ENCODE measurements around the gene GALR3.

GALR3 gene

GRCh38 chr22:37803639-37804351, 19.4 kb upstream of the GALR3 start:
- DNase-seq (ENCODE audit: low read depth in 2 of 2) = no peak

- DNase-seq (ENCODE audit: low read depth in 2 of 2) = no peak
Measured at GRCh38 chr22:37804352-37804880, 18.8 kb upstream of the GALR3 start.

- peak; percentile 48 to 62 for DNase-seq (ENCODE audit: low read depth in 2 of 2)
Measured at GRCh38 chr22:37804881-37805809, 18.0 kb upstream of the GALR3 start.

- DNase-seq (ENCODE audit: low read depth in 2 of 2) = no peak
Measured at GRCh38 chr22:37805810-37806277, 17.3 kb upstream of the GALR3 start.

DNA sequence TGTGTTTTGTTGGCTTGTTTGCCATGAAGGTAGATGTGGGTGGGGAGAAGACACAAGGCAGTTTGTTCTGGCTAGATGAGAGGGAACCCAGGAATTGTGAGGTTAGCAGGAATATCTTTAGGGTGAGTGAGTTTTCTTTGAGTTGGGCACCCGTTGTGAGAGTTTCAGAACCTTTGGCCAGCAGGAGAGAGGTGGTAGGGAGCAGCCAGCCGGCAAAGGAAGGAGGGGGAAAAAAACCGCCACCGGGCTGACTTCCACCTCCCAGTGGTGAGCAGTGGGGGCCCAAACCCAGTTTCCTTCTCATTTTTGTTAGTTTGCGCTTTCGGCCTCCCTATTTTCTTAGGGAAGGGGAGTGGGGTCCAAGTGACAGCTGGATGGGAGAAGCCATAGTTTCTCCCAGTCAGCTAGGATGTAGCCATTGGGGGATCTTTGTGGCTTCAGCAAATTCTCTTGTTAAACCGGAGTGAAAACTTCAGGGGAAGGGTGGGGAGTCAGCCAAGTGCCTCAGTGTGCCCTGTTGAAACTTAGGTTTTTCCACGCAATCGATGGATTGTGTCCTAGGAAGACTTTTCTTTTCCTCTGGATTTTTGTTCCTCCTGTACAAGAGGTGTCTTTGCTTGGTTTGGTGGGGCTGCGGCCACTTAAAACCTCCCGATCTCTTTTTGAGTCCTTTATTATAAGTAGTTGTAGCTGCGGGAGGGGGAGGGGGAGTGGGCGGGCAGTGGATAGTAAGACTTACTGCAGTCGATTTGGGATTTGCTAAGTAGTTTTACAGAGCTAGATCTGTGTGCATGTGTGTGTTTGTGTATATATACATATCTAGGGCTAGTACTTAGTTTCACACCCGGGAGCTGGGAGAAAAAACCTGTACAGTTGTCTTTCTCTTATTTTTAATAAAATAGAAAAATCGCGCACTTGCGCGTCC, 16.5 kb upstream of the GALR3 start:
- DNase-seq (ENCODE audit: low read depth in 2 of 2) = no peak

GRCh38 chr22:37807410-37808293, 15.5 kb upstream of the GALR3 start, which contains the start of gene GCAT:
TSS of gene GCAT (plus strand) at chr22:37807934. CDS start at chr22:37807968, 34 bp downstream.
- peak; percentile 88 to 93 for DNase-seq (ENCODE audit: low read depth in 2 of 2)

- no peak for DNase-seq (ENCODE audit: low read depth in 2 of 2)
Measured at GRCh38 chr22:37808294-37808657, 14.9 kb upstream of the GALR3 start.

- no peak for DNase-seq (ENCODE audit: low read depth in 2 of 2)
Measured at GRCh38 chr22:37809672-37810333, 13.4 kb upstream of the GALR3 start.

GRCh38 chr22:37811867-37812266, 11.3 kb upstream of the GALR3 start:
- DNase-seq (ENCODE audit: low read depth in 2 of 2) = no peak

DNA sequence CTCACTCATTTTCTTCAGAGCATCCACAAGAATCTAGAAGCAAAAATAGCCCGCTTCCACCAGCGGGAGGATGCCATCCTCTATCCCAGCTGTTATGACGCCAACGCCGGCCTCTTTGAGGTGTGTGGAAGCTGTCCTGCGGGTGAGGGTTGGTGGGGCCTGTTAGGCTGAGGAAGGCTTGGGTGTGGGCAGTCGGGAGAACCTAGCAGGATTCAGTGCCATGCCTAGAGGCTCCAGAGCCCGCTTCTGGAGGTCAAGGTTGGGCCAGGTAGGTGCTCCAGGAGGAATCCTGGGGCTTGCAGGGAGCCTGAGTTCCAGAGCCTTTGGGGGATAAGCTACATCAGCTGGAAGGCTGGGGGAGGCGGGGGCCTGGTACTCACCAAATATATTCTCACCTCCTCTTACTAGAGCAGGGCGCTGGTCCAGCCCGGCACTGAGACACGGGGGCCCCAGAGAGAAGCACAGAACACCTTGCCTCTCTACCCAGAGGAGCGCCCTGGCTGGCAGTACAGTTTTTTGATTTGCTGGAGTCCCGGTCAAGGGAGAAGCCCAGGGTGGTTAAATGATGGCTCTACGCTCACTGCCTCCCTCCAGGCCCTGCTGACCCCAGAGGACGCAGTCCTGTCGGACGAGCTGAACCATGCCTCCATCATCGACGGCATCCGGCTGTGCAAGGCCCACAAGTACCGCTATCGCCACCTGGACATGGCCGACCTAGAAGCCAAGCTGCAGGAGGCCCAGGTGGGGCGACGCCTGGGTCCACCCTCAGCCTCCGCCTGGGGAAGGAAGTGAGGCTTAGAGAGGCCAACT, 10.1 kb upstream of the GALR3 start:
- no peak for DNase-seq (ENCODE audit: low read depth in 2 of 2)

DNA sequence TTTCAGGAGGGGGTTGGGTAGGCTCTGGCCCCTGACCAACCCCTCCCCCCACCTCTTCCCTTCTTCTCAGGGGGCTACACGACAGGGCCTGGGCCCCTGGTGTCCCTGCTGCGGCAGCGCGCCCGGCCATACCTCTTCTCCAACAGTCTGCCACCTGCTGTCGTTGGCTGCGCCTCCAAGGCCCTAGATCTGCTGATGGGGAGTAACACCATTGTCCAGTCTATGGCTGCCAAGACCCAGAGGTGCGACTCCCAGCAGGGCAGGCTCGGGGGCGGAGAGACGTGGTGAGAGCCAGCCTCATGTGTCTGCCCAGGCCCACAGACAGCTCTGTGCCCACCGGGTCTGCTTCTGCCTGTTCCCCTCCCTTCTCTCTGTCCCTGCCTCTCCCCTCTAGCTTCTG, 7.6 kb upstream of the GALR3 start:
- DNase-seq (ENCODE audit: low read depth in 2 of 2) = no peak

GRCh38 chr22:37816543-37817180, 6.5 kb upstream of the GALR3 start:
- DNase-seq (ENCODE audit: low read depth in 2 of 2) = no peak

- peak; percentile 67 to 72 for DNase-seq (ENCODE audit: low read depth in 2 of 2)
Measured at GRCh38 chr22:37817705-37818408, 5.3 kb upstream of the GALR3 start.

GRCh38 chr22:37818409-37819104, 4.6 kb upstream of the GALR3 start:
- DNase-seq (ENCODE audit: low read depth in 2 of 2) = peak; percentile 48 to 51

DNA sequence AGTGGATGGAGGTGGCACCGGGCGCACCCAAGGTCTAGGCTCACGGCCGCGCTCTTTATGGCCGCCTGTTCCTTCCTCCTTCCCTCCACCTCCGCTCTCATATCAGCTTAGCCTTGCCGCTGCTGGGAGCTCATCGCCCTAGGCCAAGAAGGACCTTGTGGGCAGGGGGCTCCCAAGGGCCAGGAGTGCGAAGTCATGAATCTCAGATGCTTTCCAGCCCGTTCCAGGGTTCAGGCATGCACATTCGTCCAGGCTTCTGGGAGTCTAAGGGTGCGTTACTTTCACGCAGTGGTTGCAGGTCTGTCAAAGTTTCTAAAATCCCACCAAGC, 4.1 kb upstream of the GALR3 start:
- DNase-seq (ENCODE audit: low read depth in 2 of 2) = no peak

DNA sequence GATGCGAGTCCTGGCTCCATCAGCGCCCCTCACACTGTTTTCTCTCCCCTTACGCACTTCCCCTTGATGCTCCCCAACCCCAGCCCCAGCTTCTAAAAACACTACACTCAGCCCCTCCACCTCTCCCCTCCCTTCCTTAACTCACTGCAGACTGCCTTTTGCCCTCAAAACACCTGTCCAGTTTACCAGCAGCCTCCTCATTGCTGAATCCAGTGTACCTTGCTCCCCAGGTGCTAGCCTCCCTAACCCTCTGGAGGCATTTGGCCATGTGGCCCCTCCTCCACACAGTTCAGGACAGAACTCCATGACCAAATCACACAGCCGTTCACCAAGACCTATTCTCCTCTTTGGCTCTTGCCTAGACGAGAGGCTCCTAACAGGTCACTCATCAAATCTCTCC, 2.8 kb upstream of the GALR3 start:
- no peak for DNase-seq (ENCODE audit: low read depth in 2 of 2)

GRCh38 chr22:37822079-37822833, 926 bp upstream of the GALR3 start:
- DNase-seq (ENCODE audit: low read depth in 2 of 2) = no peak
